Endometrial microvascular endothelial cells (primary cell): Measurements from ENCODE around the gene ENO1. TPM values are rescaled to one million over a fixed set of nuclear protein-coding genes. Genes with fewer than 3 reads are reported as not detected.
"Not testable (repeated sequence)": the region's sequence is repeated elsewhere in the genome, so short reads cannot be mapped to it uniquely, and the experiment has no call there.

Experiments
- in situ Hi-C: cut with HindIII; loops from 2 replicates; pipeline ENCODE4 v1.10.0; 2017; ENCODE audit warnings: low sequenced_read_pairs, low pct_unique_long_range_greater_than_20kb; ENCODE audit errors: inconsistent ontology term
- total RNA-seq: library from RNA; depleted of rRNA; stranded (reverse); fragments of >200 nt; gene quantifications from one replicate; pipeline ENCODE4 v1.2.3, GENCODE V29; 2015; ENCODE audit errors: inconsistent ontology term

The ENO1 gene
- total RNA-seq, 1 donor from 2014 or later = 2,878 TPM

GRCh38 chr1:8899046-8899445, 20.6 kb upstream of the ENO1 start:
- in situ Hi-C loops = no loop called here

- in situ Hi-C loops = not testable (repeated sequence)
Measured at GRCh38 chr1:8898418-8898817, 19.9 kb upstream of the ENO1 start.

DNA sequence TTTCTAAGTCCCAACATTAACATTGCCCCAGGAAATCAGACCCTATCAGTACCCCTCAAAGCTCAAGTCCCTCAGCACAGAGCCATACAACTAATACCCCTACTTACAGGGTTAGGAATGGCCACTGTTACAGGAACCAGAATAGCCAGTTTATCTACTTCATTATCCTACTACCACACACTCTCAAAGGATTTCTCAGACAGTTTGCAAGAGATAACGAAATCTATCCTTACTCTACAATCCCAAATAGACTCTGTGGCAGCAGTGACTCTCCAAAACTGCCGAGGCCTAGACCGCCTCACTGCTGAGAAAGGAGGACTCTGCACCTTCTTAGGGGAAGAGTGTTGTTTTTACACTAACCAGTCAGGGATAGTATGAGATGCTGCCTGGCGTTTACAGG, 19.0 kb upstream of the ENO1 start:
- in situ Hi-C loops = not testable (repeated sequence)

- in situ Hi-C loops = not testable (repeated sequence)
Measured at GRCh38 chr1:8896775-8897174, 18.3 kb upstream of the ENO1 start.

- in situ Hi-C loops = no loop called here
Measured at GRCh38 chr1:8892026-8892425, 13.5 kb upstream of the ENO1 start.

- in situ Hi-C loops = no loop called here
Measured at GRCh38 chr1:8891401-8891800, 12.9 kb upstream of the ENO1 start.

- in situ Hi-C loops = no loop called here
Measured at GRCh38 chr1:8889925-8890785, 11.7 kb upstream of the ENO1 start.

- in situ Hi-C loops = no loop called here
Measured at GRCh38 chr1:8889103-8889846, 10.8 kb upstream of the ENO1 start.

- in situ Hi-C loops = no loop called here
Measured at GRCh38 chr1:8886589-8886988, 8.1 kb upstream of the ENO1 start.

DNA sequence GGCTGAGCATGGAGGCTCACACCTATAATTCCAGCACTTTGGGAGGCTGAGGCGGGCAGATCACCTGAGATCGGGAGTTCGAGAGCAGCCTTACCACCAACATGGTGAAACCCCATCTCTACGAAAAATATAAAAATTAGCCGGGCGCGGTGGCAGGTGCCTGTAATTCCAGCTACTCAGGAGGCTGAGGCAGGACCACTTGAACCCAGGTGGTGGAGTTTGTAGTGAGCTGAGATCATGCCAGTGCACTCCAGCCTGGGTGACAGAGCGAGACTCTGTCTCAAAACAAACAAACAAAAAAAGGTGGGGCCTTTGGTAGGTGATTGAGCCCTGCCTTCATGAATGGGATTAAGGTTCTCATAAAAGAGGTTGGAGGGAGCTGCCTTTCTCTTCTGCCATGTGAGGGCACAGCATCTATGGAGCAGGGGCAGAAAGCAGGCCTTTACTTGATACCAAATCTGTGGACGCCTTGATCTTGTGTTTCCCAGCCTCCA, 7.6 kb upstream of the ENO1 start:
- in situ Hi-C loops = not testable (repeated sequence)

DNA sequence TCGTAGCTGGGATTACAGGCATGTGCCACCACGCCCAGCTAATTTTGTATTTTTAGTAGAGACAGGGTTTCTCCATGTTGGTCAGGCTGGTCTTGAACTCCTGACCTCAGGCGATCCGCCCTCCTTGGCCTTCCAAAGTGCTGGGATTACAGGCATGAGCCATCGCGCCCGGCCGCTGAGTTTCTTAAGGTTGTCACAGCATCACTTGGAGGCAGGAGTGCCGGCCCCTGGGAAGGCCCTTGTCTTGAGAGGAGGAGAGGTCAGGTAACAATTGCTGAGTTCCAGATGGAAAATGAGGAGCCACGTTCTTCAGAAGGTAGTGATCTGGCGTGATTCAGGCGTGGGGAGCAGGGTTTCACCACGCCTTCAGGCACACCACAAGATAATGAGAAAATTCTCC, 5.6 kb upstream of the ENO1 start:
- in situ Hi-C loops = not testable (repeated sequence)

GRCh38 chr1:8883491-8883890, 5.0 kb upstream of the ENO1 start:
- in situ Hi-C loops = no loop called here

- in situ Hi-C loops = no loop called here
Measured at GRCh38 chr1:8879922-8880676, 1.6 kb upstream of the ENO1 start.

DNA sequence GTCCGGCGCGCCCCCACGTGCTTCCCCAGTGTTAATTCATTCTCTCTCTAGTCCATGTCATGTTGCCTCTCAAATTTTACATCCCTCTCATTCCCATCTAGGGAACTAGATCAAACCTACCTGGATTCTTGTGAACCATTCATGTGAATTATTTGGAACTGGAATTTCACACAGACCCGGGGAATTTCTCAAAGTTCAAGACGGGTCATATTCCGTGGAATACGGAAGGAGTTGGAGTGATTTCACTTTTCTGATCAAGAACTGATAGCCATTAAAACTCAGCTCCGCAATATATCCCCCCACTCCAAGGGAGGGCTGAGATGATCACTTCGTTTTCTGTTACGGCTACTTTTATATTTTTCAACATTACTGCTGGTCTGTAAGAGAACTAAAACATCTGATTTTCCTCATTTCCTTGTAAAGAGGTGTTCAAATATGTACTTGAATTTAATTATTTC, 1.0 kb upstream of the ENO1 start:
- in situ Hi-C loops = no loop called here

DNA sequence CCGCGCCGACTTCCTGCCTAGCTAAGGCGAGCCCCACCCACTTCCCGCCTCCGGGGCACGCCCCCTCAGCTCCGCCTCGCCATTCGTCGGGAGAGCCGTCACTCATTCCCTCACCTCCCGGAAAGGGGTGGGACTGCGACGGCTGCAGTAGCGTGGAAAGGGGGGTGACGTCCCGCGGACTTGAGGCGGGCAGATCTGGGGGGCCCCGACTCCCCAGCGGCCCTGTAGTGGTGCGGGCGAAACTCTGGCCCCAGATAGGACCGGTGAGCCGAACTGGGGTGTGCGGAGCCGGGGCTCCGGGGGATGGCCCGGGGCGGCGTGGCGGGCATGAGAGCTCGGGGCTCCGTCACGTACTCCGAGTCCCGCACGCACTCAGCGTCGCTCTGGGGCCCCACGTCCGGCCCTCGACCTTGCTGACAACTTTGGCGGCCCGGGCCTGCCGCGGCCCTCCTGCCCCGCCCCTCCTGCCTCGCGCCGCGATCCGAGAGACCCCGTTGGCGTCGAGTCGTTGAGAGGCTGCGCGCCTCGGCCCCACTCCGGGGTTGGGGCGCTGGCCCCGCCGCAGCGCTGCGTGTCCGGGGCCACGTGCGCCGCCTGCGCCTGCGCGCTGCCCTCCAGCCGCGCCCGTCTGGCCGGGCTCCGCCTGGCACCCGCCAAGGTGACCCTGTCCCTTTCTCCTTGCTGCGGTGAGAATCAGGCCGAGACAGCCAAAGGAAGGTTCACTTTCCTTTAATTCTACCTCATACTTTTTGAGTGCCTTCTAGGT, 395 bp upstream of the ENO1 start:
- in situ Hi-C loops = no loop called here

DNA sequence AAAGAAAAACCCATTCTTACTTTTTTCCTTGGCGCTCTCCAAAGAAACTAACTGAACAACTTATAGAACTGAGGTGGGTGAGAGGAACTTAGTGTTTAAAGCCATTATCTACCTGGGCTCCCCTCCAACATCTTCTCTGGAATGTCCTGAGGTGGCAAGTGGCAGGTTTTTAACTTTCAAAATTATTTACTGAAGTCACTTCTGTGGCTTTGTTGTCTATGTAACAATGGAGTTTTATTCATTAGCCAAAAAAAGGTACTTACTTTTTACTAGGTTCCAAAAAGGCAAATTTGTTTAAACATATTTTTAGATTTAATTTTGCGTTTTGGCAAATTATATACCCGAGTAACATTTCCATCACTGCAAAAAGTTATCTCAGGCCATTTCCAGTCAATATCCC, 2.4 kb downstream of the ENO1 start:
- in situ Hi-C loops = no loop called here

DNA sequence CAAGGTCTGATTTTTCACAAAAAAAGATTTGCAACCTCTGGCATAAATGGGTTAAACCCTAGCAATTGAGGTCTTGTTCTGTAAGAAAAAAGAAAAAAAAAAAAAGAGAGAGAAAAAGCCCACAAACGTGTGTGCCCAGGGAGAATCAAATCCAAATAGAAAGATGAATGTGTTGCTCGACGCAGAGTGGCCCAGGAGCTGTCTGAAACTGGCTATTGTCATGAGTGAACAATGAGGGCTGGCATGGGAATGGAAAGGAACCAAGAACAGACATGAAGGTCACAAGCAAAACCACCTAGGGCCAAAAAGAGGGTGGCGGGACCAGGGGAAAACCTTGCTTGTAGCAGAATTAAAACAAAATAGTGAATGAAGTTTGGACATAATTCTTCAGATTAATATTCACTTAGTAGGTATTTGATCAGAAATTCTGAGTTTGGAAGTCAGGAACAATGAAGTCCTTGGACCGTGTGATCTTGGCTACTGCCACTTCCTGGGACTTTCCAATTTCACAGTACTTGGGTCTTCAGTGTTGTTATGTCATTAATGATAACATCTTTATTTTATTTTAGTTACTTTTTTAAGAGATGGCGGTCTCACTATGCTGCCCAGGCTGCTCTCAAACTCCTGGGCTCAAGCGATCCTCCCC, 3.1 kb downstream of the ENO1 start:
- in situ Hi-C loops = no loop called here
